ENCODE measurements around the gene TSPEAR.

TSPEAR gene

DNA sequence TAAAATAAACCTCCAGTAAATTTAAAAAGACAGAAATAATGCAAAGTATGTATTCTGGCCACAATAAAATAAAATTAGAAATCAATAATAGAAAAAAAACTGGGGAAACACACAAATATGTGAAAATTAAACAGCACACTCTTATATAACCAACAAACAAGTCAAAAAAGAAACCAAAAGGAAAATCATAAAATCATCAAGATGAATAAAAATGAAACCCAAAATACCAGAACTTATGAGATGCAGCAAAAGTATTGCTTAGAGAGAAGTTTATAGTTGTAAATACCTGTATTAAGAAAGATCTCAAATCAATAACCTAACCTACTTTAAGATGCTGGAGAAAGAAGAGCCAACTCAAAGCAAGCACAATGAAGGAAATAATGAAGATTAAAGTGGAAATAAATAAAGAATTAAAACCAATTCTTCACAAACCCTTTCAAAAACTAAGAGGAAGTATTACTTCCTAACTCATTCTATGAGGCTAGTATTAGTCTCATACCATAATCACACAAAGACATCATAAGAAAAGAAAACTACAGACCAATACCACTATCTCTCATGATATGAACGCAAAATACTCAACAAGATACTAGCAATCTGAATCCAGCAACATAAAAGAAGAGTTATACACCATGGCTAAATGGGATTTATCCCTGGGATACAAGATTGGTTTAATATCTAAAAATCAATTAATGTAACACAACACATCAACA lies 146.3 kb downstream of the TSPEAR start:
- TF ChIP-seq FOXP2 (optimal IDR thresholded peaks at IDR 0.05; ENCODE audit: borderline replicate concordance, extremely low read depth, extremely low read length, insufficient read depth) (no peak), TAF1 (IDR thresholded peaks at IDR 0.05; ENCODE audit: borderline replicate concordance, insufficient read depth, low read length) (no peak), SIN3A (IDR thresholded peaks at IDR 0.05; ENCODE audit: borderline replicate concordance, insufficient read depth, low read length) (no peak), POLR2AphosphoS5 (IDR thresholded peaks at IDR 0.05; ENCODE audit: low read depth, low read length) (no peak)
- TF ChIP-seq, protein P1, sequence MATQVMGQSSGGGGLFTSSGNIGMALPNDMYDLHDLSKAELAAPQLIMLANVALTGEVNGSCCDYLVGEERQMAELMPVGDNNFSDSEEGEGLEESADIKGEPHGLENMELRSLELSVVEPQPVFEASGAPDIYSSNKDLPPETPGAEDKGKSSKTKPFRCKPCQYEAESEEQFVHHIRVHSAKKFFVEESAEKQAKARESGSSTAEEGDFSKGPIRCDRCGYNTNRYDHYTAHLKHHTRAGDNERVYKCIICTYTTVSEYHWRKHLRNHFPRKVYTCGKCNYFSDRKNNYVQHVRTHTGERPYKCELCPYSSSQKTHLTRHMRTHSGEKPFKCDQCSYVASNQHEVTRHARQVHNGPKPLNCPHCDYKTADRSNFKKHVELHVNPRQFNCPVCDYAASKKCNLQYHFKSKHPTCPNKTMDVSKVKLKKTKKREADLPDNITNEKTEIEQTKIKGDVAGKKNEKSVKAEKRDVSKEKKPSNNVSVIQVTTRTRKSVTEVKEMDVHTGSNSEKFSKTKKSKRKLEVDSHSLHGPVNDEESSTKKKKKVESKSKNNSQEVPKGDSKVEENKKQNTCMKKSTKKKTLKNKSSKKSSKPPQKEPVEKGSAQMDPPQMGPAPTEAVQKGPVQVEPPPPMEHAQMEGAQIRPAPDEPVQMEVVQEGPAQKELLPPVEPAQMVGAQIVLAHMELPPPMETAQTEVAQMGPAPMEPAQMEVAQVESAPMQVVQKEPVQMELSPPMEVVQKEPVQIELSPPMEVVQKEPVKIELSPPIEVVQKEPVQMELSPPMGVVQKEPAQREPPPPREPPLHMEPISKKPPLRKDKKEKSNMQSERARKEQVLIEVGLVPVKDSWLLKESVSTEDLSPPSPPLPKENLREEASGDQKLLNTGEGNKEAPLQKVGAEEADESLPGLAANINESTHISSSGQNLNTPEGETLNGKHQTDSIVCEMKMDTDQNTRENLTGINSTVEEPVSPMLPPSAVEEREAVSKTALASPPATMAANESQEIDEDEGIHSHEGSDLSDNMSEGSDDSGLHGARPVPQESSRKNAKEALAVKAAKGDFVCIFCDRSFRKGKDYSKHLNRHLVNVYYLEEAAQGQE (IDR thresholded peaks at IDR 0.05; ENCODE audit: insufficient read depth in 1 of 2, low read depth in 2 of 2, low read length in 2 of 2): no peak

DNA sequence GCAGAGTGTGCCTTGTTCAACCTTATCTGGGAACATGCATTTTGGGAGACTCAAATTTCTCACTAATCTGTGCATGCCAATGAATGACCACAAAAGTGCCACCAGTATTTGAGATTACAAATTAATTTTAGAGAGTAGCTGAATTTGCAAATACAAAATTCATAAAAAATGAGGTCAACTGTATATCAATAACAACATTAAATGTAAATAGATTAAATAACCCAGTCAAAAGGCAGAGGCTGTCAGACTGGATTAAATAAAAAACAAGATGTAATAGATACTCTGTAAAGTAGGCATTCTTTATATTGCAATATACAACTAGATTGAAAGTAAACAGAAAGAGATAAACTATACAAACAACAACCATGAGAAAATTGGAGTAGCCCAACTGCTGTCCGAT lies 147.3 kb downstream of the TSPEAR start:
- TF ChIP-seq POLR2AphosphoS5 (IDR thresholded peaks at IDR 0.05; ENCODE audit: low read depth, low read length) (no peak), FOXP2 (optimal IDR thresholded peaks at IDR 0.05; ENCODE audit: borderline replicate concordance, extremely low read depth, extremely low read length, insufficient read depth) (no peak), SIN3A (IDR thresholded peaks at IDR 0.05; ENCODE audit: borderline replicate concordance, insufficient read depth, low read length) (no peak), TAF1 (IDR thresholded peaks at IDR 0.05; ENCODE audit: borderline replicate concordance, insufficient read depth, low read length) (no peak)
- TF ChIP-seq, protein P1 (IDR thresholded peaks at IDR 0.05; ENCODE audit: insufficient read depth in 1 of 2, low read depth in 2 of 2, low read length in 2 of 2): no peak

DNA sequence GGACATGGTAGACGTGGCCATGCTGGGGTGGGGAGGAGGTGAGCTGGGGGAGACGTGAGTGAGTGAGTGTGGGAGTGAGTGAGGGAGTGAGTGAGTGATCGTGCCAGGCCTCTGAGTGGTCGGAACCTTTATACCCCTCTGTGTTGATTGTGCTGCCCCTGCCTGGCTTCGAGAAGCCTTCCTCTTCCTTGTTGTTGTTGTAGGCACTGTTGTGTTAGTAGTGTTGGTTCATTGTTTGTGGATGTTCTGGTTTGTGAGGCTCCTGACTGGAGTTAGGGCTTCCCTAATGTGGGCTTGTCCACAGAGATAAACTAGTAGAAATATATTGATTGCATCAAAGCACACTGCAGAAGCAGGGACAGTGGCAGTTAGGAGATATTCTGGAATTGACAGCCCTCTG lies 152.7 kb downstream of the TSPEAR start, which contains the start of gene KRTAP10-3:
Gene KRTAP10-3, minus strand, starts transcription at position 101 of the 400 bp plus-strand sequence. Its CDS starts 80 bp downstream, at position 21.
- no peak for TF ChIP-seq POLR2AphosphoS5 (IDR thresholded peaks at IDR 0.05; ENCODE audit: low read depth, low read length)
- TF ChIP-seq SIN3A (IDR thresholded peaks at IDR 0.05; ENCODE audit: borderline replicate concordance, insufficient read depth, low read length): no peak
- TF ChIP-seq TAF1 (IDR thresholded peaks at IDR 0.05; ENCODE audit: borderline replicate concordance, insufficient read depth, low read length): no peak
- TF ChIP-seq FOXP2 (optimal IDR thresholded peaks at IDR 0.05; ENCODE audit: borderline replicate concordance, extremely low read depth, extremely low read length, insufficient read depth): no peak
- TF ChIP-seq, protein P1 (IDR thresholded peaks at IDR 0.05; ENCODE audit: insufficient read depth in 1 of 2, low read depth in 2 of 2, low read length in 2 of 2): no peak

DNA sequence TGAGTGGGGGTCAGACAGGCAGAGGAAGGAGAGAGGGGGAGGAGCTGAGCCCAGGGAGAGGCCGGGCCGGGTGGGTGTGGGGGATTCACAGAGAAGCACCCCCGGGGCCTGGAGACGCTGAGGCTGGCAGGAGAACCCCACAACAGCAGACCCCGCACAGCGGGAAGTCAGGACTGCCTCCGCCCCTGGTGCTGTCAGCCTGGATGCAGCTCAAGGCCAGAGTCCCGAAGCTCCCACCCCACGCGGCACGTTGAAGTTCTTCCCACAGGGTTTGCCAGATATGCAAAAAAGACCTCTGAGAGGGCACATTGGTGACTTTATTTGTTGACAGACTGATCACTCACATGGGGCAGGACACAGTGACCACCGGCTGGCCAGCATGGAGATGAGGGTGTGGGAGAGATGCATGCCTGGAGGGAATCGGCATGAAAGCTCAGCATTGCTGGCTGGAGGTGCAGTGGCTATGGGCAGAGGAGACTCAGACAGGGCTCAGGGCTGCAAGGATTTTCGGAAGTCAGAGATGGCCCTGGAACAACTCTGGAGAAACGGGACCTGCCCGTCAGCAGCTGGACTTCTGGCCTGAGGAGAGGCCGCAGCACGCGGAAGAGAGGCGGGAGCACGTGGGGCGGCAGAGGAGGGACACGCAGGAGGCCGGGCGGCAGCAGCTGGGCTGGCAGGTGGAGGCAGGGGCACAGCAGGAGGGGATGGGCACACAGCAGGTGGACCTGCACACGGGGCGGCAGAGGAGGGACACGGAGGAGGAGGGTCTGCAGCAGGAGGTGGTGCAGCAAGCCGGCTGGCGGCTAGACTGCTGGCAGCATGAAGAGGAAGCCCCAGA lies 153.7 kb downstream of the TSPEAR start:
- TF ChIP-seq FOXP2 (optimal IDR thresholded peaks at IDR 0.05; ENCODE audit: borderline replicate concordance, extremely low read depth, extremely low read length, insufficient read depth) (no peak), SIN3A (IDR thresholded peaks at IDR 0.05; ENCODE audit: borderline replicate concordance, insufficient read depth, low read length) (no peak), TAF1 (IDR thresholded peaks at IDR 0.05; ENCODE audit: borderline replicate concordance, insufficient read depth, low read length) (no peak), POLR2AphosphoS5 (IDR thresholded peaks at IDR 0.05; ENCODE audit: low read depth, low read length) (no peak)
- TF ChIP-seq, protein P1 (IDR thresholded peaks at IDR 0.05; ENCODE audit: insufficient read depth in 1 of 2, low read depth in 2 of 2, low read length in 2 of 2): no peak

Measured in PFSK-1 (cell line).